NCI-H524 (cell line): Measurements from ENCODE around the gene SLC2A9.
"Not testable (repeated sequence)": the region's sequence is repeated elsewhere in the genome, so short reads cannot be mapped to it uniquely, and the experiment has no call there.

Experiments used
- DNase-seq, 2 experiments: peaks; one replicate each; lab custom pipeline; 2025; lab: John Stamatoyannopoulos, UW

SLC2A9 gene

GRCh38 chr4:9826551-9826950, 194.7 kb downstream of the SLC2A9 start:
- DNase-seq: no peak

GRCh38 chr4:9825049-9825448, 196.2 kb downstream of the SLC2A9 start:
- no peak for DNase-seq

GRCh38 chr4:9820343-9820742, 201.0 kb downstream of the SLC2A9 start:
- no peak for DNase-seq

GRCh38 chr4:9816285-9816684, 205.0 kb downstream of the SLC2A9 start:
- no peak for DNase-seq

GRCh38 chr4:9812501-9813340, 208.6 kb downstream of the SLC2A9 start:
- no peak for DNase-seq

- DNase-seq: no peak
Observed at GRCh38 chr4:9811806-9812205, 209.5 kb downstream of the SLC2A9 start.

- no peak for DNase-seq
Observed at GRCh38 chr4:9808077-9808476, 213.2 kb downstream of the SLC2A9 start.

GRCh38 chr4:9804918-9805317, 216.4 kb downstream of the SLC2A9 start:
- no peak for DNase-seq

GRCh38 chr4:9800848-9801247, 220.4 kb downstream of the SLC2A9 start:
- DNase-seq: no peak

- not testable (repeated sequence) for DNase-seq
Observed at GRCh38 chr4:9796641-9797040, 224.7 kb downstream of the SLC2A9 start.

- DNase-seq: no peak
Observed at GRCh38 chr4:9792381-9792780, 228.9 kb downstream of the SLC2A9 start.

GRCh38 chr4:9785891-9786290, 235.4 kb downstream of the SLC2A9 start:
- DNase-seq: not testable (repeated sequence)

- no peak for DNase-seq
Observed at GRCh38 chr4:9782136-9782436, 239.2 kb downstream of the SLC2A9 start.

GRCh38 chr4:9781343-9782135, 239.8 kb downstream of the SLC2A9 start, which contains the start of gene DRD5:
Gene DRD5 (plus strand): TSS chr4:9781634. CDS start chr4:9782030, 396 bp downstream.
- peak in 1 of 2 experiments; percentile 19 for DNase-seq
